ENCODE results near the gene PRR20G.

The PRR20G gene

DNA sequence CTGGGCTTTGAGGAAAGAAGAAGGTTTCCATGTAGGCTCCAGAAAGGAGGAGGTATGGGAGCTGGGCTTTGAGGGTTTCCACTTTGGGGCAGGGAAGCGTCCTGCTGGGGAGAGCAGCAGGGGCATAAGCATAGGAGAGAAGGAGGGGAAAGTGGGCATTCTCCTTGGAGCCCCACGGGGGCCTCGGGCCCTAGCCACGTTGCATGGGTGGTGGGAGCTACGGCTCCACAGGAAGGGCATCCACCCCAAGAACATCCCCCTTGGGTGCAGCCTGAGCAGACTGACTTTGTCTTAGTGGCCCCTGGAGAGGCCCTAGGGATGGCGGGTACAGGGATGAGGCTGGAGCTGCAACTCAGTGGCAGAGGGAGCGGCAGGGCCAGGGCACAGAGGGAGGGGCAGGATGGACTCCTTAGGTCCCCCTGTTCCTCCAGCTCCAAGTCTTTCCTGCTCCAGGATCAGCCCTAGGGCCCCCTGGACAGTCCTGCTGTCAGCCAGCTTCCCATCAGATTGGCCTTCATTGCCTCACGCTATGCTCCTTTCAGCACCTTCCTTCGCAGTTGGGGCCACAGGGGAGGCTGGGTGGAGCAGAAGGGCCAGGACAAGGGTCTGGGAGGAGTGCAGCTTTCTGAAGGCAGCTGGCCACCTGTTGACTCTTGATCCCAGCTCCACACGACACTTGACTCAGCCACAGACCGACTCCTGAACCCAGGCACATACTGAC, 22.9 kb downstream of the PRR20G start:
- Mint-ChIP-seq H3K36me3 (ENCODE audit: low read depth) (no peaks in the 10 kb centered on the region), H3K4me3 (no peak overlapping the region), H3K27me3 (peaks cover 21% of the 10 kb centered on the region), H3K27ac (no peak overlapping the region), H3K4me1 (ENCODE audit: low read depth) (peaks cover 4% of the 10 kb centered on the region), H3K9me3 (peaks cover 17% of the 10 kb centered on the region)
- intact Hi-C loops (cut with micrococcal nuclease) = no loop called here

GRCh38 chr3:127264292-127264691, 23.6 kb downstream of the PRR20G start:
- H3K4me1 Mint-ChIP-seq (ENCODE audit: low read depth) = peaks cover 10% of the 10 kb centered on the region
- H3K36me3 Mint-ChIP-seq (ENCODE audit: low read depth) = no peaks in the 10 kb centered on the region
- intact Hi-C loops (cut with micrococcal nuclease) = no loop called here
- H3K27me3 Mint-ChIP-seq = peaks cover 21% of the 10 kb centered on the region
- peaks cover 11% of the 10 kb centered on the region for H3K9me3 Mint-ChIP-seq
- H3K27ac Mint-ChIP-seq = no peak overlapping the region
- no peak overlapping the region for H3K4me3 Mint-ChIP-seq

GRCh38 chr3:127263586-127264231, 24.1 kb downstream of the PRR20G start:
- Mint-ChIP-seq H3K27me3 (peaks cover 19% of the 10 kb centered on the region), H3K9me3 (peaks cover 5% of the 10 kb centered on the region), H3K4me1 (ENCODE audit: low read depth) (peaks cover 12% of the 10 kb centered on the region), H3K27ac (no peak overlapping the region), H3K36me3 (ENCODE audit: low read depth) (no peaks in the 10 kb centered on the region), H3K4me3 (no peak overlapping the region)
- intact Hi-C loops (cut with micrococcal nuclease) = no loop called here

- intact Hi-C loops (cut with micrococcal nuclease) = no loop called here
Measured at GRCh38 chr3:127263037-127263436, 24.8 kb downstream of the PRR20G start.

DNA sequence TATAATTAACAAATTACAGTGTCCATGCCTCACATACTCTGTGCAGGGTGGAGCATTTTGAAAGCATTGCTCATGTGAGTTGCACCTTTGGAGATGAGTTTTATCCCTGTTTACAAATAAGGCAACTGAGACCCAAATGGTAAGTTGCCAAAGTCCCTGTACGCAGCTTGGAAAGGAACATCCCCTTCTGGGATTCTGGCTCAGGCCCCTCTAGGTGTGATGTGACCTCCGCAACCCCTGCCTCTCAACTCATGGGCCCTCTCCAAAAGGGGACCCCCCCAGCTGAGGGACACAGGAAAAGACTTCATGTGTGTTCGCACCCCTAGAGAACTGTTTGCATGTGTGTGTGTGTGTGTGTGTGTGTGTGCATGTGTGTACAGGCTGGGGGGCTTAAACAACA, 25.3 kb downstream of the PRR20G start:
- Mint-ChIP-seq H3K36me3 (ENCODE audit: low read depth) (no peaks in the 10 kb centered on the region), H3K27me3 (peaks cover 18% of the 10 kb centered on the region), H3K4me3 (no peak overlapping the region), H3K4me1 (ENCODE audit: low read depth) (peaks cover 14% of the 10 kb centered on the region), H3K9me3 (no peaks in the 10 kb centered on the region), H3K27ac (no peak overlapping the region)
- intact Hi-C loops (cut with micrococcal nuclease) = no loop called here

More at GRCh38 chr3:127263037-127263436, 24.8 kb downstream of the PRR20G start:
- Mint-ChIP-seq H3K4me1 (ENCODE audit: low read depth) (peaks cover 12% of the 10 kb centered on the region), H3K4me3 (no peak overlapping the region), H3K27me3 (peaks cover 18% of the 10 kb centered on the region), H3K27ac (no peak overlapping the region), H3K36me3 (ENCODE audit: low read depth) (no peaks in the 10 kb centered on the region), H3K9me3 (no peaks in the 10 kb centered on the region)

GRCh38 chr3:127261925-127262324, 25.9 kb downstream of the PRR20G start:
- H3K9me3 Mint-ChIP-seq = no peaks in the 10 kb centered on the region

GRCh38 chr3:127260826-127261555, 26.9 kb downstream of the PRR20G start:
- Mint-ChIP-seq H3K4me3 (no peak overlapping the region), H3K9me3 (no peaks in the 10 kb centered on the region), H3K27me3 (peaks cover 13% of the 10 kb centered on the region), H3K27ac (no peak overlapping the region), H3K36me3 (ENCODE audit: low read depth) (no peaks in the 10 kb centered on the region), H3K4me1 (ENCODE audit: low read depth) (peaks cover 27% of the 10 kb centered on the region)
- intact Hi-C loops (cut with micrococcal nuclease) = no loop called here

More at GRCh38 chr3:127261925-127262324, 25.9 kb downstream of the PRR20G start:
- intact Hi-C loops (cut with micrococcal nuclease) = no loop called here
- Mint-ChIP-seq H3K27ac (no peak overlapping the region), H3K27me3 (peaks cover 15% of the 10 kb centered on the region), H3K36me3 (ENCODE audit: low read depth) (no peaks in the 10 kb centered on the region), H3K4me1 (ENCODE audit: low read depth) (peaks cover 20% of the 10 kb centered on the region), H3K4me3 (no peak overlapping the region)

DNA sequence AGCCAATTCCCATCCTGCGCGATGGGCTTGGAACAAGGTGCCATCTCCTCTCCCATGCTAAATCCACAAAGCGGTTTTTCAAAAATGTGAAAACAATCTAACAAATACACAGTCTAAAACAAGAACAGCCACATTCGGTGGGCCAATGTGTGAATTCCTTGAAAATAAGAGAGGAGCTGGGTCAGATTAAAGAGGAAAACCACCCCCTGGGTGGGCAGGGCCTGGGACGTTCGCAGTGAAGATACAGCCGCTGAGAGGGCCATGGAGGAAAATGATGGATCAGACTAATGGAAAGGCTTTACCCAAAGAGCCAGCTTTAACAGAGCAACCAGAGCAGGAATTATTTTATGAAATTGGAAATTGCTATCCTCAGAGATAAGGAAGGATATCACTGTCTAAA, 27.4 kb downstream of the PRR20G start:
- peaks cover 29% of the 10 kb centered on the region for H3K4me1 Mint-ChIP-seq (ENCODE audit: low read depth)
- H3K36me3 Mint-ChIP-seq (ENCODE audit: low read depth) = no peaks in the 10 kb centered on the region
- peaks cover 12% of the 10 kb centered on the region for H3K27me3 Mint-ChIP-seq
- no peaks in the 10 kb centered on the region for H3K9me3 Mint-ChIP-seq
- intact Hi-C loops (cut with micrococcal nuclease) = no loop called here
- H3K4me3 Mint-ChIP-seq = no peak overlapping the region
- H3K27ac Mint-ChIP-seq = no peak overlapping the region

- Mint-ChIP-seq H3K36me3 (ENCODE audit: low read depth) (no peaks in the 10 kb centered on the region), H3K27ac (no peak overlapping the region), H3K9me3 (no peaks in the 10 kb centered on the region), H3K4me1 (ENCODE audit: low read depth) (peaks cover 29% of the 10 kb centered on the region), H3K27me3 (peaks cover 10% of the 10 kb centered on the region), H3K4me3 (no peak overlapping the region)
- intact Hi-C loops (cut with micrococcal nuclease) = loop anchor here (5.0 kb wide), 1 partner anchor 197 kb away; no protein-coding TSS in a partner anchor
Measured at GRCh38 chr3:127259882-127260281, 28.0 kb downstream of the PRR20G start.

DNA sequence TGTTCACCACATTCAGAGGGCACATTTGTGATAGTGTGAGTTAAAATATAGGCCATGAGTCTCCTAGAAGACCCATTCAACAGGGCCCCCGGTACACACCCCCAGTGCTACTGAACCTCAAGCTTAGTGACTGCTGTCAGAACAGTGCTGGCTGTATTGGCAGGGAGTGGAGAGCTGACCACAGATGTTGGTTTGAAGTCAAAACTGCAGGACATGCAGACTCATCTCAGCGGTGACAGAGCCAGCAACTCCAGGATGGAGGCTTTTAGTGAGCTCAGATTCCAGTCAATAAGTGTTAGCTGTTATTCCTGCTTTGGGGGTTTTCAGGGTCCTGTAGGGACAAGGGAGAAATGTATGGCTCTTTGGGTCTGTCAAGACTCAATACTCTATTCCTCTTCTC, 29.1 kb downstream of the PRR20G start:
- Mint-ChIP-seq H3K36me3 (ENCODE audit: low read depth) (no peaks in the 10 kb centered on the region), H3K27me3 (peaks cover 2% of the 10 kb centered on the region), H3K27ac (no peak overlapping the region), H3K4me3 (no peak overlapping the region), H3K4me1 (ENCODE audit: low read depth) (peaks cover 29% of the 10 kb centered on the region), H3K9me3 (no peaks in the 10 kb centered on the region)
- intact Hi-C loops (cut with micrococcal nuclease) = loop anchor here (5.0 kb wide), 1 partner anchor 199 kb away; no protein-coding TSS in a partner anchor

GRCh38 chr3:127257351-127257750, 30.5 kb downstream of the PRR20G start:
- H3K36me3 Mint-ChIP-seq (ENCODE audit: low read depth) = no peaks in the 10 kb centered on the region
- H3K4me3 Mint-ChIP-seq = no peak overlapping the region
- no peak overlapping the region for H3K27ac Mint-ChIP-seq
- intact Hi-C loops (cut with micrococcal nuclease) = loop anchor here (5.0 kb wide), 1 partner anchor 200 kb away; no protein-coding TSS in a partner anchor
- no peaks in the 10 kb centered on the region for H3K9me3 Mint-ChIP-seq
- H3K4me1 Mint-ChIP-seq (ENCODE audit: low read depth) = peaks cover 29% of the 10 kb centered on the region
- H3K27me3 Mint-ChIP-seq = peaks cover 6% of the 10 kb centered on the region

- Mint-ChIP-seq H3K36me3 (ENCODE audit: low read depth) (no peaks in the 10 kb centered on the region), H3K27me3 (peaks cover 11% of the 10 kb centered on the region), H3K4me3 (no peak overlapping the region), H3K4me1 (ENCODE audit: low read depth) (peaks cover 29% of the 10 kb centered on the region), H3K27ac (no peak overlapping the region), H3K9me3 (no peaks in the 10 kb centered on the region)
- intact Hi-C loops (cut with micrococcal nuclease) = loop anchor here (5.0 kb wide), 1 partner anchor 200 kb away; no protein-coding TSS in a partner anchor
Measured at GRCh38 chr3:127256733-127257271, 31.0 kb downstream of the PRR20G start.

- Mint-ChIP-seq H3K9me3 (no peaks in the 10 kb centered on the region), H3K36me3 (ENCODE audit: low read depth) (no peaks in the 10 kb centered on the region), H3K27ac (peak overlapping the region; percentile 1), H3K4me1 (ENCODE audit: low read depth) (peaks cover 29% of the 10 kb centered on the region), H3K27me3 (peaks cover 13% of the 10 kb centered on the region), H3K4me3 (no peak overlapping the region)
- intact Hi-C loops (cut with micrococcal nuclease) = loop anchor here (5.0 kb wide), 1 partner anchor 201 kb away; no protein-coding TSS in a partner anchor
Measured at GRCh38 chr3:127256138-127256537, 31.7 kb downstream of the PRR20G start.
